ENCODE data around the gene CNTNAP2. TPM values are rescaled to one million over a fixed set of nuclear protein-coding genes. Genes with fewer than 3 reads are reported as not detected.
"Not testable (repeated sequence)": the region's sequence is repeated elsewhere in the genome, so short reads cannot be mapped to it uniquely, and the experiment has no call there.

The CNTNAP2 gene
- total and polyA plus RNA-seq, 3 donors from 2014 or later = 4.3 to 6.1 (median 4.4) TPM

DNA sequence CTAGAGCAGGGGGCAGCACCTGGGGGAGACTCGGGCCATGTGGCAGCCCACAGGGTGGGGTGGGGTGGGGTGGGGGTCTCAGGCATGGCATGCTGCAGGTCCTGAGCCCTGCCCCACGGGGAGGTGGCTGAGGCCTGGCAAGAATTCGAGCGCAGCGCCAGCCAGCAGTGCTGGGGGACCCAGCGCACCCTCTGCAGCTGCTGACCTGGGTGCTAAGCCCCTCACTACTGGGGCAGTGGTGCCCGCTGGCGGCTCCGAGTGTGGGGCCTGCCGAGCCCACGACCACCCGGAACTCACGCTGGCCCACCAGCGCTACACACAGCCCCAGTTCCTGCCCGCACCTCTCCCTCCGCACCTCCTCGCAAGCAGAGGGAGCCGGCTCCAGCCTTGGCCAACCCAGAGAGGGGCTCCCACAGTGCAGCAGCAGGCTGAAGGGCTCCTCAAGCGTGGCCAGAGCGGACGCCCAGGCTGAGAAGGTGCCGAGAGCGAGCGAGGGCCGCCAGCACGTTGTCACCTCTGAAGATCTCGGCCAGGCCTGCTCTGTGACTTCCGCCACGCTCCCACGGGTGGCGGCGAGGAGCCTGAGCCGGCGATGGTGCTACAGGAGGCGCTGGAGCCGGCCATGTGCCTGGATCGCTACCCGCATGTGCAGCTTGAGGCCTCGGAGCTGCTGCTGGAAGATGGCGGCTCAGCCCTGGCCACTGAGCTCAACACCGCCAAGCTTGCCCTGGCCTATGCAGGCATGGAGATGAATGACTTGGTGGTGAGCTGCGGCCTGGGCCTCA, 2328.9 kb downstream of the CNTNAP2 start:
- Histone ChIP-seq H3K4me1 (no peaks in the 10 kb centered on the region), H3K36me3 (ENCODE audit: low read depth, missing control alignments) (no peaks in the 10 kb centered on the region), H3K9me3 (no peaks in the 10 kb centered on the region), H3K27ac (no peak overlapping the region), H3K4me3 (no peak overlapping the region), H3K27me3 (no peaks in the 10 kb centered on the region)
- 96 to 100% methylated on average over 3 to 36 of the region's 42 CpGs for WGBS, 2 donors
- intact Hi-C loops (cut with DNase I; ENCODE audit: low total_unique reads) = no loop called here
- DNase-seq = no peak
- TF ChIP-seq CTCF (IDR thresholded peaks at IDR 0.05) (no peak), POLR2A (IDR thresholded peaks at IDR 0.05) (no peak)

DNA sequence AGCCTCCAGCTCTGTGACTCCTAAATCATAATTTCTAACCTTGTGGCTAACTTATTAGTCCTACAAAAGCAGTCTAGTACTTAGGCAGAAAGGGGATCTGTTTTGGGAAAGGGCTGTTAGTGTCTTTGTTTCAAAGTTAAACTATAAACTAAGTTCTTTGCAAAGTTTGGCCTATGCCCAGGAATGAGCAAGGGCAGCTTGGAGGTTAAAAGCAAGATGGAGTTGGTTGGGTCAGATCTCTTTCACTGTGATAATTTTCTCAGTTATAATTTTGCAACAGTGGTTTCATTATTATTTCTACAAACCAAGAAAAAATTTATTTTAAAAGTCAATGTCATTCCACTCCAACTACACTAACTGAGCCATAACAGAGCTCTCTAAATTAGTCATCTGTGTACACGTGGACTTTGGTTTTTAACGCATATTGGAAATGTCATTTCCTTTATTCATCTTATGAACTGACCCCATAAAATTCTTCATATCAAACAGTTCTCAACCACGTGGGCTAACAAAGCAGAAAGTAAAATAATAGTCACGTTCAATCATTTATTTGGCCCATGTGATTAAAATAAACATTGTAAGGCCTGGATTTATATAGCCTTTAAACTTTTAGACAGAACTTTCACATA, 2330.7 kb downstream of the CNTNAP2 start:
- Histone ChIP-seq H3K27me3 (no peaks in the 10 kb centered on the region), H3K36me3 (ENCODE audit: low read depth, missing control alignments) (no peaks in the 10 kb centered on the region), H3K4me3 (no peak overlapping the region), H3K4me1 (no peaks in the 10 kb centered on the region), H3K9me3 (no peaks in the 10 kb centered on the region), H3K27ac (no peak overlapping the region)
- intact Hi-C loops (cut with DNase I; ENCODE audit: low total_unique reads) = no loop called here
- TF ChIP-seq CTCF (IDR thresholded peaks at IDR 0.05) = no peak
- no peak for TF ChIP-seq POLR2A (IDR thresholded peaks at IDR 0.05)
- DNase-seq = no peak
- WGBS, 2 donors = 72 to 73% methylated on average over 4 of the region's 4 CpGs

DNA sequence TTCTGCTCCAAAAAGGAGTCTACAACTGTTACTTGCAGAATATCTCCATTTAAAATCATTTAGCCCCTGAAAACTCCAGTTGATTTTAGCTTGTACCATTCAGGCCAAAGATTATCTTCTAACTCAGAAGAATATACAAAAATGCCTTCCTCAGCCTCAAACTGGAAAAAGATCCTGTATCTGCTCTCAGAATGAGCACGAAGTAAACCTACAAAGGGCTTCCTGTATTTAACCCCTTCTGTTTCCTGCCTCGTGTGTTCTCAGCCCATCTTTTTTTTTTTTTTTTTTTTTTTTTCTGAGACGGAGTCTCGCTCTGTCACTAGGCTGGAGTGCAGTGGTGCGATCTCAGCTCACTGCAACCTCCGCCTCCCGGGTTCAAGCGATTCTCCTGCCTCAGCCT, 2334.9 kb downstream of the CNTNAP2 start:
- DNase-seq; H3K27me3 ChIP-seq; H3K27ac ChIP-seq; H3K36me3 ChIP-seq (ENCODE audit: low read depth, missing control alignments); intact Hi-C loops (cut with DNase I; ENCODE audit: low total_unique reads); H3K4me3 ChIP-seq; H3K4me1 ChIP-seq; H3K9me3 ChIP-seq: not testable (repeated sequence)
- WGBS, 2 donors = 78 to 88% methylated on average over 8 of the region's 8 CpGs

GRCh38 chr7:148456351-148456750, 2339.8 kb downstream of the CNTNAP2 start:
- H3K27ac ChIP-seq = no peak overlapping the region
- no peak overlapping the region for H3K4me3 ChIP-seq
- TF ChIP-seq POLR2A (IDR thresholded peaks at IDR 0.05) (no peak), CTCF (IDR thresholded peaks at IDR 0.05) (no peak)
- H3K4me1 ChIP-seq = no peaks in the 10 kb centered on the region
- H3K36me3 ChIP-seq (ENCODE audit: low read depth, missing control alignments) = no peaks in the 10 kb centered on the region
- 91 to 98% methylated on average over 6 to 8 of the region's 8 CpGs for WGBS, 2 donors
- H3K9me3 ChIP-seq = no peaks in the 10 kb centered on the region
- intact Hi-C loops (cut with DNase I; ENCODE audit: low total_unique reads) = no loop called here
- no peaks in the 10 kb centered on the region for H3K27me3 ChIP-seq
- no peak for DNase-seq

DNA sequence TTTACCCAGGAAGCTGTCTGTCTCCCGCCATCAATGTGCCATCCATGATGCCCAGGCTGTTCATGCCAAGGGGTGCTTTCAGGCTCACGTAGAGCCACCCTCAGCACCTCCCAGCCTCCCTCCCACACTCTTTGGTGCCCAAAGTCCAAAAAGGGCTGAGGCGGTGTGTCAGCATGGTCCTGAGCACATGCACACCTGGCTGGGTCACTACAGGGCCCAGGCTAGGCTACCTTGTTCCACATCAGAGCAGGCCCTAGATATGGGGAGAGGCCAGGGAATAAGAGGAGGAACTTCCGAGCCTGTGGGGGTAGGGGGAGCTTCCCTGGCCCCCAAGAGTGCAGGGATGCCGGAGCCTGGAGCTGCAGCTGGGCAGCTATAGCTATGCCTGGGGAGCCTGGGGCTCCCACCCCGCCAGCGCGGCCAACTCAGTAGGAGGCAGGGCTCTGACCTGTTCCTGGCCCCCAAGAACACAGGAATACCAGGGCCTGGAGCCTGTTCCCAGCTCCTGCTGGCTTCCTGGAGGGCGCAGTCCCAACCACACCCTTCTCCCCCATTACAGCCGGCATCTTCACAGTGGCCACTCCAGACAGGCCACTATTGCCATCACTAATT, 2340.8 kb downstream of the CNTNAP2 start:
- Histone ChIP-seq H3K9me3 (no peaks in the 10 kb centered on the region), H3K4me1 (no peaks in the 10 kb centered on the region), H3K36me3 (ENCODE audit: low read depth, missing control alignments) (no peaks in the 10 kb centered on the region), H3K4me3 (no peak overlapping the region), H3K27ac (no peak overlapping the region), H3K27me3 (no peaks in the 10 kb centered on the region)
- intact Hi-C loops (cut with DNase I; ENCODE audit: low total_unique reads) = no loop called here
- TF ChIP-seq POLR2A (IDR thresholded peaks at IDR 0.05) (no peak), CTCF (IDR thresholded peaks at IDR 0.05) (no peak)
- 90 to 92% methylated on average over 7 to 10 of the region's 10 CpGs for WGBS, 2 donors
- no peak for DNase-seq

All from testis (tissue), 3 donors.